Spleen (tissue), 11 donors: Measurements from ENCODE around the gene CIAO3. TPM values are rescaled to one million over a fixed set of nuclear protein-coding genes. Genes with fewer than 3 reads are reported as not detected.

ENCODE experiments used
- DNase-seq: peaks from one replicate; pipeline ENCODE4 v3.0.0-alpha.2; 2020
- H3K27ac ChIP-seq, 8 donors: fragments of 200-600 bp; sonication (generic) in 7 of 8; 1 replicate in 4 of 8; 2 replicates in 4 of 8; pipeline versions ENCODE4 v1.5.0 to v1.8.0; 2016 to 2021; ENCODE audit warnings: inconsistent platforms in 4 of 8, mild to moderate bottlenecking in 4 of 8, moderate library complexity in 1 of 8
- H3K27me3 ChIP-seq, 7 donors: fragments of 200-600 bp; sonication (generic) in 6 of 7; replicated peaks in 1 of 7; 1 replicate in 4 of 7; 2 replicates in 3 of 7; pipeline versions ENCODE4 v1.5.0 to v1.8.0; 2016 to 2021; ENCODE audit warnings: inconsistent platforms in 3 of 7, mild to moderate bottlenecking in 1 of 7
- H3K36me3 ChIP-seq, 6 donors: fragments of 200-600 bp; sonication (generic) in 5 of 6; 1 replicate in 4 of 6; 2 replicates in 2 of 6; pipeline versions ENCODE4 v1.5.0 to v1.8.0; 2016 to 2021; ENCODE audit warnings: inconsistent platforms in 2 of 6
- H3K4me1 ChIP-seq, 6 donors: fragments of 200-600 bp; sonication (generic) in 5 of 6; 1 replicate in 3 of 6; 2 replicates in 3 of 6; pipeline versions ENCODE4 v1.5.0 to v1.8.0; 2016 to 2021; ENCODE audit warnings: inconsistent platforms in 3 of 6
- H3K4me3 ChIP-seq, 8 donors: fragments of 200-600 bp; sonication (generic) in 7 of 8; 1 replicate in 4 of 8; 2 replicates in 4 of 8; pipeline versions ENCODE4 v1.5.0 to v1.8.0; 2016 to 2021; ENCODE audit warnings: inconsistent platforms in 4 of 8, mild to moderate bottlenecking in 4 of 8, moderate library complexity in 2 of 8
- H3K9me3 ChIP-seq, 8 donors: fragments of 200-600 bp; sonication (generic) in 7 of 8; 1 replicate in 4 of 8; 2 replicates in 4 of 8; pipeline versions ENCODE4 v1.5.0 to v1.8.0; 2016 to 2021; ENCODE audit warnings: inconsistent platforms in 4 of 8
- CTCF ChIP-seq, 11 experiments: fragments of 200-600 bp in 7 of 11; fragments of 450-650 bp in 4 of 11; sonication (generic) in 4 of 11; IDR thresholded peaks in 8 of 11; conservative IDR thresholded peaks in 3 of 11; 1 replicate in 7 of 11; 2 replicates in 4 of 11; pipeline versions ENCODE4 v1.4.0 to v1.8.0; 2016 to 2021; ENCODE audit warnings: antibody characterized with exemption in 11 of 11, inconsistent platforms in 4 of 11, mild to moderate bottlenecking in 1 of 11
- POLR2A ChIP-seq, 3 donors: fragments of 450-650 bp; IDR thresholded peaks; one replicate each; pipeline ENCODE4 v1.5.1; 2017; ENCODE audit warnings: antibody characterized with exemption in 3 of 3, mild to moderate bottlenecking in 1 of 3
- POLR2AphosphoS5 ChIP-seq, 3 donors: sonication (generic); formaldehyde crosslinking; IDR thresholded peaks; one replicate each; pipeline ENCODE4 v1.5.1; 2017; ENCODE audit warnings: antibody characterized with exemption in 3 of 3
- WGBS, 5 donors: extraction: QIAGEN DNeasy Blood & Tissue Kit in 3 of 5; methylation state at CpG; one replicate each; pipeline versions ENCODE4 v1.1.5 to v1.1.7; 2013 to 2018; 5-methylcytosine and 5-hydroxymethylcytosine counted together
- intact Hi-C: fragments of 100-400 bp; cut with DNase I; formaldehyde crosslinking; loops from one replicate; pipeline ENCODE4 v1.15.0; 2023; ENCODE audit warnings: low total_unique reads
- polyA plus RNA-seq, 3 donors: library from polyadenylated mRNA; stranded (reverse); fragments of 200-250 nt; gene quantifications; one replicate each; pipeline ENCODE4 v1.2.1, GENCODE V29; 2013
- total RNA-seq, 7 donors: library from RNA; depleted of rRNA in 3 of 7; stranded (reverse); fragments of >200 nt in 3 of 7; fragmentation: NEBNext Ultra II Directional in 4 of 7; extraction: Animal tissue kit (Norgen Biotek cat#: 25700) in 4 of 7; gene quantifications; one replicate each; pipeline versions ENCODE4 v1.1.0 to v1.2.1, GENCODE V29; 2016 to 2021
- donor health status: healthy with polysubstance abuse.
- donor health status: DM: no; HTN: no; CAD: no; lungs with moderate emphysema.
- donor health status: DM: no; HTN: no; CAD: no.
- donor health status: Bipolar disorder and iron deficiency.
- donor health status: healthy.
- donor health status: DM: no; HTN: no; CAD: no.
- donor health status: DM: yes; HTN: yes; CAD: no.

CIAO3 gene
- total and polyA plus RNA-seq, 10 donors = 24.9 to 80.4 (median 39.4) TPM

- WGBS, 5 donors = 52 to 74% (median 67%) methylated on average over 10 of the region's 10 CpGs
- Histone ChIP-seq H3K27ac (no peak overlapping the region), H3K4me1 (peaks cover 0 to 12% (median 2%) of the 10 kb centered on the region in 6 donors), H3K9me3 (peaks cover 0 to 6% (median 0%) of the 10 kb centered on the region in 8 donors), H3K4me3 (no peak overlapping the region), H3K27me3 (peaks cover 0 to 6% (median 0%) of the 10 kb centered on the region in 7 donors), H3K36me3 (no peaks in the 10 kb centered on the region)
- no peak for TF ChIP-seq POLR2AphosphoS5 (IDR thresholded peaks at IDR 0.05)
- TF ChIP-seq CTCF (IDR thresholded peaks at IDR 0.05 in 8 of 11, conservative IDR thresholded peaks at IDR 0.05 in 3 of 11) = no peak
- no peak for TF ChIP-seq POLR2A (IDR thresholded peaks at IDR 0.05)
- DNase-seq = no peak
- intact Hi-C loops = no loop called here
These were observed 11.2 kb upstream of the CIAO3 start for GRCh38 chr16:752007-752312.

GRCh38 chr16:751152-752006 lies 10.6 kb upstream of the CIAO3 start:
- TF ChIP-seq POLR2AphosphoS5 (IDR thresholded peaks at IDR 0.05) (no peak), POLR2A (IDR thresholded peaks at IDR 0.05) (no peak), CTCF (IDR thresholded peaks at IDR 0.05 in 8 of 11, conservative IDR thresholded peaks at IDR 0.05 in 3 of 11) (no peak)
- no peak for DNase-seq

GRCh38 chr16:750485-750884 lies 9.7 kb upstream of the CIAO3 start:
- DNase-seq = no peak
- WGBS, 5 donors = 68 to 77% (median 76%) methylated on average over 9 of the region's 9 CpGs
- Histone ChIP-seq H3K27ac (no peak overlapping the region), H3K27me3 (peaks cover 0 to 9% (median 0%) of the 10 kb centered on the region in 7 donors), H3K4me3 (no peak overlapping the region), H3K36me3 (no peaks in the 10 kb centered on the region), H3K4me1 (peaks cover 0 to 12% (median 2%) of the 10 kb centered on the region in 6 donors), H3K9me3 (no peaks in the 10 kb centered on the region)
- TF ChIP-seq POLR2A (IDR thresholded peaks at IDR 0.05) = no peak
- TF ChIP-seq POLR2AphosphoS5 (IDR thresholded peaks at IDR 0.05) = no peak
- TF ChIP-seq CTCF (IDR thresholded peaks at IDR 0.05 in 8 of 11, conservative IDR thresholded peaks at IDR 0.05 in 3 of 11) = no peak
- intact Hi-C loops = no loop called here

More at GRCh38 chr16:751152-752006, 10.6 kb upstream of the CIAO3 start:
- Histone ChIP-seq H3K4me3 (no peak overlapping the region), H3K27me3 (peaks cover 0 to 6% (median 0%) of the 10 kb centered on the region in 7 donors), H3K4me1 (peaks cover 0 to 12% (median 2%) of the 10 kb centered on the region in 6 donors), H3K27ac (no peak overlapping the region), H3K36me3 (no peaks in the 10 kb centered on the region), H3K9me3 (peaks cover 0 to 1% (median 0%) of the 10 kb centered on the region in 8 donors)
- WGBS, 5 donors = 72 to 85% (median 77%) methylated on average over 37 to 39 of the region's 39 CpGs
- intact Hi-C loops = no loop called here

GRCh38 chr16:749010-749409 lies 8.2 kb upstream of the CIAO3 start:
- no peak for TF ChIP-seq POLR2AphosphoS5 (IDR thresholded peaks at IDR 0.05)
- TF ChIP-seq POLR2A (IDR thresholded peaks at IDR 0.05) = no peak
- TF ChIP-seq CTCF (IDR thresholded peaks at IDR 0.05 in 8 of 11, conservative IDR thresholded peaks at IDR 0.05 in 3 of 11) = no peak
- H3K4me1 ChIP-seq = no peaks in the 10 kb centered on the region
- no peak overlapping the region for H3K27ac ChIP-seq
- H3K27me3 ChIP-seq = peaks cover 0 to 15% (median 0%) of the 10 kb centered on the region in 7 donors
- H3K4me3 ChIP-seq = no peak overlapping the region
- WGBS, 5 donors = 70 to 96% (median 85%) methylated on average over 6 of the region's 6 CpGs
- DNase-seq = no peak
- intact Hi-C loops = no loop called here
- H3K9me3 ChIP-seq = no peaks in the 10 kb centered on the region
- no peaks in the 10 kb centered on the region for H3K36me3 ChIP-seq
